Ishikawa (cell line): Measurements from ENCODE around the gene ARL4D.

Experiments
- CEBPB ChIP-seq: IDR thresholded peaks from 2 replicates; pipeline ENCODE4 v1.6.1; 2012
- CREB1 ChIP-seq: IDR thresholded peaks from 2 replicates; pipeline ENCODE4 v1.6.1; 2012; ENCODE audit warnings: low read depth
- EGR1 ChIP-seq: IDR thresholded peaks from 2 replicates; pipeline ENCODE4 v1.6.1; 2012
- EP300 ChIP-seq: IDR thresholded peaks from 2 replicates; pipeline ENCODE4 v1.6.1; 2012; ENCODE audit warnings: borderline replicate concordance
- FOXM1 ChIP-seq: IDR thresholded peaks from 2 replicates; pipeline ENCODE4 v1.6.1; 2012; ENCODE audit warnings: low read depth, borderline replicate concordance
- MAX ChIP-seq: IDR thresholded peaks from 2 replicates; pipeline ENCODE4 v1.6.1; 2012
- NFIC ChIP-seq: IDR thresholded peaks from 2 replicates; pipeline ENCODE4 v1.6.1; 2012
- RAD21 ChIP-seq: IDR thresholded peaks from 2 replicates; pipeline ENCODE4 v1.6.1; 2012; ENCODE audit warnings: low read depth
- REST ChIP-seq: IDR thresholded peaks from 2 replicates; pipeline ENCODE4 v1.6.1; 2012; ENCODE audit warnings: low read depth, mild to moderate bottlenecking
- TAF1 ChIP-seq: IDR thresholded peaks from 2 replicates; pipeline ENCODE4 v1.6.1; 2012; ENCODE audit warnings: low read depth, mild to moderate bottlenecking
- TCF12 ChIP-seq: IDR thresholded peaks from 2 replicates; pipeline ENCODE4 v1.6.1; 2012; ENCODE audit warnings: low read depth
- TEAD4 ChIP-seq: IDR thresholded peaks from 2 replicates; pipeline ENCODE4 v1.6.1; 2012
- USF1 ChIP-seq: IDR thresholded peaks from 2 replicates; pipeline ENCODE4 v1.6.1; 2012
- YY1 ChIP-seq: IDR thresholded peaks from 2 replicates; pipeline ENCODE4 v1.6.1; 2012; ENCODE audit warnings: low read depth
- ZBTB7A ChIP-seq: IDR thresholded peaks from 2 replicates; pipeline ENCODE4 v1.6.1; 2012; ENCODE audit warnings: low read depth

ARL4D gene

GRCh38 chr17:43360376-43360738 lies 38.4 kb upstream of the ARL4D start:
- TF ChIP-seq CEBPB: no peak
- TF ChIP-seq TEAD4: no peak
- TF ChIP-seq ZBTB7A: no peak
- TF ChIP-seq FOXM1: no peak
- no peak for TF ChIP-seq RAD21
- TF ChIP-seq TAF1: no peak
- no peak for TF ChIP-seq NFIC
- TF ChIP-seq REST: no peak
- TF ChIP-seq YY1: no peak
- TF ChIP-seq MAX: no peak
- no peak for TF ChIP-seq USF1

GRCh38 chr17:43360739-43361505 lies 37.9 kb upstream of the ARL4D start:
- TF ChIP-seq YY1: peak; percentile 50
- peak; percentile 53 for TF ChIP-seq EP300
- peak; percentile 50 for TF ChIP-seq USF1
- peak; percentile 73 for TF ChIP-seq CREB1
- TF ChIP-seq TCF12: peak; percentile 93
- TF ChIP-seq RAD21: peak; percentile 18; the same call in 1 of the 2 replicates
- peak; percentile 50; the same call in 1 of the 2 replicates for TF ChIP-seq CEBPB
- peak; percentile 66 for TF ChIP-seq NFIC
- no peak for TF ChIP-seq REST
- peak; percentile 52 for TF ChIP-seq TAF1
- TF ChIP-seq TEAD4: peak; percentile 84
- TF ChIP-seq MAX: peak; percentile 87
- peak; percentile 1; the same call in 1 of the 2 replicates for TF ChIP-seq EGR1
- TF ChIP-seq ZBTB7A: no peak
- TF ChIP-seq FOXM1: peak; percentile 68; the same call in 1 of the 2 replicates

- TF ChIP-seq REST (no peak), TEAD4 (no peak), CREB1 (no peak), NFIC (no peak), EGR1 (no peak), YY1 (no peak), USF1 (no peak), TAF1 (no peak), TCF12 (no peak), MAX (no peak), EP300 (no peak), RAD21 (no peak), CEBPB (no peak), ZBTB7A (no peak), FOXM1 (no peak)
Observed at GRCh38 chr17:43363181-43363925, 35.4 kb upstream of the ARL4D start.
